Measurements from ENCODE around the gene DCAF10.
"Not testable (repeated sequence)": the region's sequence is repeated elsewhere in the genome, so short reads cannot be mapped to it uniquely, and the experiment has no call there.

The DCAF10 gene, protein sequence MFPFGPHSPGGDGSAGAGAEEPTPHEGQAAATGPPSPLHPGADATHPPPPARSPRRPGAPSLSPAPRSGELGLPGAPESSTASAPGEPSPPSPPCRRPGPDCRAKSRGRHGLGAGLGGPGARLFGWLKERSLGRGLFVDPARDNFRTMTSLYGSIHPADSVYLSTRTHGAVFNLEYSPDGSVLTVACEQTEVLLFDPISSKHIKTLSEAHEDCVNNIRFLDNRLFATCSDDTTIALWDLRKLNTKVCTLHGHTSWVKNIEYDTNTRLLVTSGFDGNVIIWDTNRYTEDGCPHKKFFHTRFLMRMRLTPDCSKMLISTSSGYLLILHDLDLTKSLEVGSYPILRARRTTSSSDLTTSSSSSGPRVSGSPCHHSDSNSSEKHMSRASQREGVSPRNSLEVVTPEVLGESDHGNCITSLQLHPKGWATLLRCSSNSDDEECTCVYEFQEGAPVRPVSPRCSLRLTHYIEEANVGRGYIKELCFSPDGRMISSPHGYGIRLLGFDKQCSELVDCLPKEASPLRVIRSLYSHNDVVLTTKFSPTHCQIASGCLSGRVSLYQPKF

GRCh38 chr9:37800631-37801286 is at the start of gene DCAF10:
DCAF10 (plus strand) TSS chr9:37800797; CDS start chr9:37800867, 70 bp downstream.
- DNase-seq (ENCODE audit: low spot score) = peak; percentile 82

GRCh38 chr9:37751186-37751585 is 49.4 kb upstream of the DCAF10 start:
- no peak for DNase-seq (ENCODE audit: low spot score)

DNA sequence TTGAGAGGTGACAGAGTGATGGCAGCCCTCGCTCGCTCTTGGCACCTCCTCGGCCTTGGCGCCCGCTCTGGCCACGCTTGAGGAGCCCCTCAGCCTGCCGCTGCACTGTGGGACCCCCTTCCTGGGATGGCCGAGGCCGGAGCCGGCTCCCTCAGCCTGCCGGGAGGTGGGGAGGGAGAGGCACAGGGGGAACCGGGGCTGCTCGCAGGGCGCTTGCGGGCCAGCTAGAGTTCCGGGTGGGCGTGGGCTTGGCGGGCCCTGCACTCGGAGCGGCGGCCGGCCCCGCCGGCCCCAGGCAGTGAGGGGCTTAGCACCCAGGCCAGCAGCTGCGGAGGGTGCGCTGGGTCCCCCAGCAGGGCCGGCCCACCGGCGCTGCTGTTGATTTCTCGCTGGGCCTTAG is 48.9 kb upstream of the DCAF10 start:
- DNase-seq (ENCODE audit: low spot score) = not testable (repeated sequence)

DNA sequence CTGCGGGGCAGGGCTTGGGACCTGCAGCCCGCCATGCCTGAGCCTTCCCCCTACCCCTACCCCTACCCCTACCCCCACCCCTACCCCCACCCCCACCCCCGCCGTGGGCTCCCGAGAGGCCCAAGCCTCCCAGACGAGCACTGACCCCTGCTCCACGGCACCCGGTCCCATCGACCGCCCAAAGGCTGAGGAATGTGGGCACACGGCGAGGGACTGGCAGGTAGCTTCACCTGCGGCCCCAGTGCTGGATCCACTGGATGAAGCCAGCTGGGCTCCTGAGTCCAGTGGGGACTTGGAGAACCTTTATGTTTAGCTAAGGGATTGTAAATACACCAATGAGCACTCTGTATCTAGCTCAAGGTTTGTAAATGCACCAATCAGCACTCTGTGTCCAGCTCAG is 48.5 kb upstream of the DCAF10 start:
- DNase-seq (ENCODE audit: low spot score) = not testable (repeated sequence)

DNA sequence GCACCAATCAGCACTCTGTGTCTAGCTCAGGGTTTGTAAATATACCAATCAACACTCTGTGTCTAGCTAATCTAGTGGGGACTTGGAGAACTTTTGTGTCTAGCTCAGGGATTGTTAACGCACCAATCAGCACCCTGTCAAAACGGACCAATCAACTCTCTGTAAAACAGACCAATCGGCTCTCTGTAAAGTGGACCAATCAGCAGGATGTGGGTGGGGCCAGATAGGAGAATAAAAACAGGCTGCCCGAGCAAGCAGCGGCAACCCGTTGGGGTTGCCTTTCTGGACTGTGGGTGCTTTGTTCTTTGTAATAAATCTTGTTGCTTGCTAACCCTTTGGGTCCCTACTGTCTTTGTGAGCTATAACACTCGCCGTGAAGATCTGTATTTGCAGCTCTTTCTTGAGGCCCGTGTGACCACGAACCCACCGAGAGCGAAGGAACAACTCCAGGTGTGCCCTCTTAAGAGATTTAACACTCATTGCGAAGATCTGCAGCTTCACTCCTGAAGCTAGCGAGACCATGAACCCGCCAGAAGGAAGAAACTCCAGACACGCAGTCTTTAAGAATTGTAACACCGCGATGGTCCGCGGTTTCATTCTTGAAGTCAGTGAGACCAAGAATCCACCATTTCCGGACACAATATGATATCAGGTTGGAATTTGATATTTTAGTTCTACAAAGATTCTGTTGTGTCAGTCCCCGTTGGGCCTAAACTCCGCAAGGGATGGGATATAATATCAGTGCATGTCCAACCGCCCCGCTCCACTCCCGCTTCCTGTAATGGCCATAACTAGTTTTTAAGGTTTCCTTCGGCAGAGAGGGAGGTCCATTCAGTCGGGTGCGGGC is 47.7 kb upstream of the DCAF10 start:
- no peak for DNase-seq (ENCODE audit: low spot score)

- DNase-seq (ENCODE audit: low spot score) = peak; percentile 86
These were observed 47.0 kb upstream of the DCAF10 start, which contains the start of gene TRMT10B for GRCh38 chr9:37753489-37754190. TRMT10B (plus strand) TSS chr9:37753805; CDS start chr9:37761932, 8,127 bp downstream.

- DNase-seq (ENCODE audit: low spot score) = no peak
These were observed 41.9 kb upstream of the DCAF10 start for GRCh38 chr9:37758747-37759146.

DNA sequence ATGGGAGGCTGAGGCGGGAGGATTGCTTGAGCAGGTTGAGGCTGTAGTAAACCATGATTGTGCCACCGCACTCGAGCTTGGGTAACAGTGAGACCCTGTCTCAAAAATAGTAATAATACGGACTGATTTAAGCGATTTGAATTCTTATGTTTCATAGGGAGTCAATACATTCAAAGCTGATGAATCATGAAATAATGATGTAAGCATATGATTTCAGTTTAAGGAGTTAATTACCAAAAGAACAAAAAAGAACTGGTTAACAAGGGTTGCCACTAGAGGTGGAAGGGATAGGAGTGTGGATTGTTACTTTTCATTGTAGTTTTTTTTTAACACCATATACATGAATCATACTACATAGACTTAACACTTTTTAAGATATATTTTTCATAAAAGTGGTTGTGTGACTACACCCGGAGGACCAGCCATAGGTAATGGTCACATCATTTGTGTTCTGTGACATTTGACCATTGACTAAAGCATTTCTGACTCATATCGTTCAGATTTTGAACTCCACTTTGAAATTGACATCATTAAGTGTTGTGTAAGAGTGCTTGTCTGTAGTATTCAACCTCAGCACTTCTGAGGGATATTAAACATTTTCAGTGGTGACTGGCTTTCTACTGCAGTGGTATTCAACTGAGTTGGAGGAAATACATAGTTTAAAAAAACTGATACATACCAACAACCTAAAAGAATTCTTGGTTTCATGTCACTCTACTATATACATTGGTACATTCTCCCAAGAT is 40.0 kb upstream of the DCAF10 start:
- no peak for DNase-seq (ENCODE audit: low spot score)

GRCh38 chr9:37761511-37761910 is 39.1 kb upstream of the DCAF10 start:
- no peak for DNase-seq (ENCODE audit: low spot score)

DNA sequence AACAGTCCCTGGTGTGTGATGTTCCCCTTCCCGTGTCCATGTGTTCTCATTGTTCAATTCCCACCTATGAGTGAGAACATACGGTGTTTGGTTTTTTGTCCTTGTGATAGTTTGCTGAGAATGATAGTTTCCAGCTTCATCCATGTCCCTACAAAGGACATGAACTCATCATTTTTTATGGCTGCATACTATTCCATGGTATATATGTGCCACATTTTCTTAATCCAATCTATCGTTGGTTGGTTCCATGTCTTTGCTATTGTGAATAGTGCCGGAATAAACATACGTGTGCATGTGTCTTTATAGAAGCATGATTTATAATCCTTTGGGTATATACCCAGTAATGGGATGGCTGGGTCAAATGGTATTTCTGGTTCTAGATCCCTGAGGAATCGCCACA is 35.3 kb upstream of the DCAF10 start:
- not testable (repeated sequence) for DNase-seq (ENCODE audit: low spot score)

- DNase-seq (ENCODE audit: low spot score) = no peak
These were observed 31.3 kb upstream of the DCAF10 start for GRCh38 chr9:37769306-37769705.

DNA sequence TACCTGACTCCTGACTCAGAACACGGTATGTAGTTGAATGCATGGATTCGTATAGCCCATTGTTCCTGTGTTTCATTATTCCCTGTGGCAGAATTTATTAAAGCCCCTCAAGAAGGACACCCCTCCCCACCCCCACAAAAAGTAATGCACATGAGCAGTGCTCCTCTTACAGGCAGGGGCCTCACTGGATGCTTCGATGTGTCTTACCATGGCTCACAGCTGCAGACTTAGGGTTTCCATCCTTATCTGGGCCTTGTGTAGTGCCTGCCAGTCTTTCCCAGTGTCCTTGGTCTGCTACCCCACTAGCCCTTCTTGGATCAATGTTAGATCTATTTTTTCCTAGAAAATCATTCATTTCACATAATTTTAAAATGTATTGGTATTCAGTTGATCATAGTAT is 30.6 kb upstream of the DCAF10 start:
- no peak for DNase-seq (ENCODE audit: low spot score)

GRCh38 chr9:37775216-37775919 is 25.2 kb upstream of the DCAF10 start:
- no peak for DNase-seq (ENCODE audit: low spot score)

- DNase-seq (ENCODE audit: low spot score) = no peak
These were observed 24.3 kb upstream of the DCAF10 start for GRCh38 chr9:37776328-37776727.

GRCh38 chr9:37778534-37778933 is 22.1 kb upstream of the DCAF10 start:
- DNase-seq (ENCODE audit: low spot score) = no peak

- DNase-seq (ENCODE audit: low spot score) = no peak
These were observed 16.3 kb upstream of the DCAF10 start for GRCh38 chr9:37784291-37784615.

DNA sequence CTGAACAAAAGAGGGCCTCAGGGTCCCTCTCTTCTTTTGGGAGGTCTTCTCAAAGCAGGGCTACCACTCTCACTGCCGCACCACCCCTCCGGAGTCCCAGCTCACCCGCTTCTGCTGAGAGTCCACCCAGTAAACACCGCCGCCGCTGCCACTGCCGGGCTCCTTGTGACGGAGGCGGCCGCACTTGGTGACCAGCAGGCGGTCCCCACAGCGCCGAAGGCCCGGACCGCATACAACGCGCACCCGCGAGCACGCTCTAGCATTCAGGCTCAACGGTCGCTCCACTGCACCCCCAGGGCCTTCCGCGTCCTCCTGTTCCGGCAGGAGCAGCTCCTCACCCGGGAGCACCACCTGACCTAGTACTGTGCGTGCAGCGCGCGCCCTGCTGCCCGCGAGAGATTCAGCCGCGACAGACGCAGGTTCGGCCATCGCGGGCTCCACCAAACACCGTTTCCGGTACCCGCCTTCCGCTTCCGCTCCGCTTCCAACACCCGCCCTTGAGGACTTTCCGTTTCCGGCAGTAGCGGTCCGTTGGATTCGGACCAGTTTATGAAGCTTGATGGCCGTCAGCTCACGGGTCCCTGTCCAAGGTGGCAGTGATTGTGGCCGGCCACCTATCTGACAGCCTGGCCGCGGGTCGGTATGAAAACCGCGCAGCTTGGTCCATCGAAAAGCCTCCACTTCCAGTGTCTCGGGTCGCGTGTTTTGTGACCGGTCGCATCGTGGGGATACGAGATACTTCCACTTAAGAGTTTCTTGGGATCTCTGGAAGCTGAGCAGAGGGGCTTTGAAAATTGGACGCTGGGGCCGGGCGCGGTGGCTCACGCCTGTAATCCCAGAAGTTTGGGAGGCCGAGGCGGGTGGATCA is 15.7 kb upstream of the DCAF10 start, which contains the start of gene EXOSC3:
Gene EXOSC3 (minus strand): TSS at position 449 of the 868 bp plus-strand sequence. CDS start 20 bp downstream, at position 429.
- DNase-seq (ENCODE audit: low spot score) = peak; percentile 85

GRCh38 chr9:37787059-37787458 is 13.5 kb upstream of the DCAF10 start:
- DNase-seq (ENCODE audit: low spot score) = peak; percentile 10

GRCh38 chr9:37788332-37788731 is 12.3 kb upstream of the DCAF10 start:
- no peak for DNase-seq (ENCODE audit: low spot score)

Data from germinal center (tissue), 1 donor.